H1 (cell line): ENCODE measurements around the gene FHIT. TPM values are rescaled to one million over a fixed set of nuclear protein-coding genes. Genes with fewer than 3 reads are reported as not detected.

Experiments used
- CTCF ChIA-PET: fragments of 300-600 bp; sonication (Branson Sonifier 250); formaldehyde crosslinking; loops from one replicate; lab custom pipeline; 2021; ENCODE audit not compliant: partially characterized antibody; lab: Charles Lee
- POLR2A ChIA-PET: fragments of 300-600 bp; sonication (Branson Sonifier 250); formaldehyde crosslinking; loops from one replicate; lab custom pipeline; 2021; ENCODE audit warnings: inconsistent platforms; ENCODE audit not compliant: partially characterized antibody; lab: Charles Lee
- DNase-seq, 2 experiments: peaks; one replicate each; pipeline versions ENCODE4 v3.0.0 to v3.0.0-alpha.2; 2010 to 2022; ENCODE audit warnings: low spot score in 2 of 2, low read depth in 1 of 2, mixed read lengths in 1 of 2
- FAIRE-seq: peaks from 2 replicates; lab custom pipeline; 2011; peaks lifted over from hg19 to GRCh38; lab: Jason Lieb, UNC
- H2AFZ ChIP-seq: 2 replicates; pipeline ENCODE4 v1.8.1; 2012; ENCODE audit warnings: low read length, inconsistent platforms
- H2AK5ac ChIP-seq: 2 replicates; pipeline ENCODE4 v1.6.1; 2013; ENCODE audit warnings: low read depth, low read length
- H2BK120ac ChIP-seq: replicated peaks from 2 replicates; pipeline ENCODE3; 2013; ENCODE audit warnings: low read depth, low read length, inconsistent platforms
- H2BK12ac ChIP-seq: 2 replicates; pipeline ENCODE4 v1.6.1; 2013; ENCODE audit warnings: low read depth, low read length
- H2BK15ac ChIP-seq: 2 replicates; pipeline ENCODE4 v1.6.1; 2013; ENCODE audit warnings: low read length
- H2BK20ac ChIP-seq: 2 replicates; pipeline ENCODE4 v1.6.1; 2013; ENCODE audit warnings: low read length
- H2BK5ac ChIP-seq: 2 replicates; pipeline ENCODE4 v1.6.1; 2013; ENCODE audit warnings: low read depth, low read length
- H3K14ac ChIP-seq: 2 replicates; pipeline ENCODE4 v1.6.1; 2013; ENCODE audit warnings: inconsistent platforms; ENCODE audit not compliant: insufficient read length
- H3K18ac ChIP-seq: 2 replicates; pipeline ENCODE4 v1.6.1; 2013; ENCODE audit warnings: low read length; ENCODE audit errors: extremely low read depth
- H3K23ac ChIP-seq: 2 replicates; pipeline ENCODE4 v1.6.1; 2013; ENCODE audit warnings: inconsistent platforms; ENCODE audit not compliant: insufficient read length
- H3K23me2 ChIP-seq: 2 replicates; pipeline ENCODE4 v1.6.1; 2013; ENCODE audit warnings: low read depth, low read length
- H3K27ac ChIP-seq: 2 replicates; pipeline ENCODE4 v1.6.1; 2011; ENCODE audit warnings: low read depth, low read length, inconsistent platforms
- H3K27me3 ChIP-seq, 4 experiments: replicated peaks in 1 of 4; 1 replicate in 1 of 4; 2 replicates in 3 of 4; pipeline versions ENCODE4 v1.6.1 to v1.8.1; 2011 to 2013; ENCODE audit warnings: low read length in 3 of 4, mild to moderate bottlenecking in 3 of 4, inconsistent platforms in 2 of 4, mixed read lengths in 2 of 4, moderate library complexity in 1 of 4; ENCODE audit not compliant: control insufficient read depth in 3 of 4, insufficient read depth in 3 of 4; ENCODE audit errors: extremely low read depth in 1 of 4
- H3K36me3 ChIP-seq, 4 experiments: 2 replicates each; pipeline versions ENCODE4 v1.6.1 to v1.8.1; 2011 to 2013; ENCODE audit warnings: mild to moderate bottlenecking in 4 of 4, low read length in 3 of 4, moderate library complexity in 2 of 4, control low read depth in 1 of 4, inconsistent platforms in 1 of 4; ENCODE audit not compliant: insufficient read depth in 4 of 4, control insufficient read depth in 2 of 4
- H3K4ac ChIP-seq: replicated peaks from 2 replicates; pipeline ENCODE3; 2013; ENCODE audit warnings: low read length, low read depth, mixed read lengths, inconsistent platforms; ENCODE audit not compliant: insufficient read length
- H3K4me1 ChIP-seq, 4 experiments: replicated peaks in 1 of 4; 1 replicate in 1 of 4; 2 replicates in 3 of 4; pipeline versions ENCODE4 v1.6.1 to v1.8.1; 2011 to 2013; ENCODE audit warnings: low read length in 3 of 4, inconsistent platforms in 2 of 4, mixed read lengths in 1 of 4; ENCODE audit not compliant: insufficient read depth in 4 of 4, control insufficient read depth in 3 of 4
- H3K4me2 ChIP-seq, 2 experiments: 2 replicates each; pipeline versions ENCODE4 v1.6.1 to v1.8.1; 2011 to 2013; ENCODE audit warnings: low read depth in 2 of 2, low read length in 2 of 2, control low read depth in 1 of 2, inconsistent platforms in 1 of 2, mild to moderate bottlenecking in 1 of 2; ENCODE audit not compliant: insufficient read depth in 1 of 2
- H3K4me3 ChIP-seq, 4 experiments: fragments of 200-600, 300-600 bp in 1 of 4; sonication (generic), shearing (Covaris generic), sonication (Bioruptor Twin) in 1 of 4; 2 replicates each; pipeline versions ENCODE4 v1.5.1 to v1.8.1; 2011 to 2016; ENCODE audit warnings: low read length in 4 of 4, low read depth in 3 of 4, control low read depth in 2 of 4, inconsistent platforms in 2 of 4, mild to moderate bottlenecking in 2 of 4, mixed read lengths in 1 of 4, moderate library complexity in 1 of 4; ENCODE audit not compliant: insufficient read depth in 2 of 4; ENCODE audit errors: extremely low read depth in 1 of 4
- H3K56ac ChIP-seq: replicated peaks from 2 replicates; pipeline ENCODE3; 2013; ENCODE audit warnings: low read depth, mild to moderate bottlenecking, mixed read lengths, low read length, inconsistent platforms; ENCODE audit not compliant: insufficient read length
- H3K79me1 ChIP-seq: 2 replicates; pipeline ENCODE4 v1.6.1; 2013; ENCODE audit warnings: low read depth, low read length, control low read depth
- H3K79me2 ChIP-seq, 2 experiments: 2 replicates each; pipeline versions ENCODE4 v1.6.1 to v1.8.1; 2012 to 2013; ENCODE audit warnings: low read length in 2 of 2, mild to moderate bottlenecking in 2 of 2, inconsistent platforms in 1 of 2; ENCODE audit not compliant: insufficient read depth in 2 of 2, control insufficient read depth in 1 of 2
- H3K9ac ChIP-seq, 4 experiments: replicated peaks in 1 of 4; 1 replicate in 1 of 4; 2 replicates in 3 of 4; pipeline versions ENCODE4 v1.6.1 to v1.8.1; 2011 to 2013; ENCODE audit warnings: low read depth in 3 of 4, low read length in 3 of 4, control low read depth in 2 of 4, mild to moderate bottlenecking in 2 of 4, moderate library complexity in 2 of 4, inconsistent platforms in 1 of 4; ENCODE audit errors: extremely low read depth in 1 of 4
- H3K9me3 ChIP-seq, 2 experiments: 2 replicates each; pipeline versions ENCODE4 v1.6.1 to v1.8.1; 2012 to 2013; ENCODE audit warnings: mild to moderate bottlenecking in 2 of 2, moderate library complexity in 2 of 2, control low read depth in 1 of 2, inconsistent platforms in 1 of 2, low read depth in 1 of 2, low read length in 1 of 2, mixed read lengths in 1 of 2; ENCODE audit not compliant: insufficient read depth in 2 of 2
- H4K20me1 ChIP-seq, 2 experiments: replicated peaks in 1 of 2; 2 replicates each; pipeline versions ENCODE3 to v1.8.1; 2011 to 2013; ENCODE audit warnings: inconsistent platforms in 2 of 2, low read length in 2 of 2, mild to moderate bottlenecking in 1 of 2; ENCODE audit not compliant: insufficient read depth in 2 of 2, control insufficient read depth in 1 of 2
- H4K5ac ChIP-seq: 2 replicates; pipeline ENCODE4 v1.6.1; 2013; ENCODE audit warnings: low read length, low read depth, mixed read lengths, inconsistent platforms; ENCODE audit not compliant: insufficient read length
- H4K8ac ChIP-seq: 2 replicates; pipeline ENCODE4 v1.8.0; 2013; ENCODE audit warnings: mild to moderate bottlenecking, moderate library complexity, low read length, inconsistent platforms; ENCODE audit not compliant: insufficient read depth; ENCODE audit errors: extremely low read depth
- H4K91ac ChIP-seq: replicated peaks from 2 replicates; pipeline ENCODE3; 2013; ENCODE audit warnings: low read length, mixed read lengths, inconsistent platforms; ENCODE audit not compliant: insufficient read length
- CTCF ChIP-seq, 3 experiments: IDR thresholded peaks; 1 replicate in 2 of 3; 2 replicates in 1 of 3; pipeline versions ENCODE4 v1.5.1 to v1.6.1; 2011; ENCODE audit warnings: low read length in 3 of 3, mild to moderate bottlenecking in 3 of 3, inconsistent platforms in 2 of 3, low read depth in 1 of 3, moderate library complexity in 1 of 3; ENCODE audit not compliant: insufficient read depth in 1 of 3; ENCODE audit errors: control extremely low read depth in 1 of 3
- WGBS, 2 experiments: shearing (Covaris generic) in 1 of 2; methylation state at CpG; one replicate each; pipeline versions ENCODE4 v1.1.6 to v1.1.7; 2013 to 2015; ENCODE audit warnings: low lambda C conversion rate in 2 of 2, mixed read lengths in 2 of 2, inconsistent platforms in 1 of 2, low coverage in 1 of 2, missing lambda C conversion rate in 1 of 2; ENCODE audit not compliant: insufficient replicate concordance in 2 of 2, insufficient coverage in 1 of 2, insufficient read length in 1 of 2; ENCODE audit errors: extremely low coverage in 1 of 2, missing lambda C conversion rate in 1 of 2; 5-methylcytosine and 5-hydroxymethylcytosine counted together
- polyA plus RNA-seq, 7 experiments: library from polyadenylated mRNA; depleted of rRNA in 3 of 7; stranded (reverse) in 5 of 7; unstranded in 2 of 7; fragments of >200 nt in 5 of 7; fragments of 200-250 nt in 2 of 7; gene quantifications; 1 replicate in 5 of 7; 2 replicates in 1 of 7; 4 replicates in 1 of 7; pipeline versions ENCODE4 v1.2.1 to v1.2.3, GENCODE V29; 2011 to 2013; ENCODE audit warnings: missing spikeins in 2 of 7, mixed read lengths in 2 of 7
- total RNA-seq: library from RNA; stranded (reverse); fragmentation: NEBNext Ultra II Directional; extraction: Animal tissue kit (Norgen Biotek cat#: 25700); gene quantifications from 2 replicates; pipeline ENCODE4 v1.2.1, GENCODE V29; 2021

The FHIT gene
- total and polyA plus RNA-seq, 2 of the 8 experiments (the other 6 are each of a cell fraction or from before 2014, with no cell fraction given), result 1.2 to 3.2 TPM

DNA sequence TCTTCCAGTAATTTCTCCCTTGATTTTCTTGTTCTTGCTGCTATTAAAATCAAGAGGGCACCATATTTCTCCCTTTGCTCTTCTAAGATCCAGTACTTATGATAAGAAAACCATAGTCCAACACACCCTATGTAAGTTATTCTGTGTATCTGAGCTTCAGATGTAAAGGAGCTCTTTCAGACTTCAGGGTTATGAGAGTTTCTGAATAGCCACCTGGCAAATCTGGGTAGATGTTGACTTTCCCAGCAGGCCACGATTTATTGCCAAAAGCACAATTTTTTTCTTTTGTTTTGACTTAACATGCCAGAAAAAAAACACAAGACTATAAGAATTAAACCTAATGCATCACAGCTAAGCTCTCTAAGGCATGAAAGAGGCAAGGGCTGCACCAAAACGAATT lies 1045.0 kb downstream of the FHIT start:
- Histone ChIP-seq H3K36me3 (no peaks in the 10 kb centered on the region), H2BK20ac (no peak overlapping the region), H3K9ac (no peak overlapping the region), H3K14ac (no peak overlapping the region), H3K27me3 (no peaks in the 10 kb centered on the region), H3K9me3 (no peaks in the 10 kb centered on the region), H3K4me2 (no peak overlapping the region), H2AK5ac (no peak overlapping the region), H3K23me2 (no peaks in the 10 kb centered on the region), H3K79me2 (no peaks in the 10 kb centered on the region), H4K20me1 (no peaks in the 10 kb centered on the region), H3K79me1 (no peaks in the 10 kb centered on the region), H2BK12ac (no peak overlapping the region), H3K23ac (no peak overlapping the region), H2AFZ (no peak overlapping the region), H4K5ac (no peak overlapping the region), H2BK5ac (no peak overlapping the region), H4K8ac (no peak overlapping the region), H3K4ac (no peak overlapping the region), H4K91ac (no peak overlapping the region), H3K56ac (no peak overlapping the region), H3K18ac (no peak overlapping the region), H3K27ac (no peak overlapping the region), H2BK15ac (no peak overlapping the region), H2BK120ac (no peak overlapping the region), H3K4me1 (no peaks in the 10 kb centered on the region), H3K4me3 (no peak overlapping the region)
- ChIA-PET CTCF (no interaction called here), POLR2A (no interaction called here)
- FAIRE-seq (no peak), DNase-seq (no peak)
- 81% methylated on average over 2 of the region's 2 CpGs; no CpG with 5 or more reads in 1 of the 2 experiments for WGBS, 2 experiments
- TF ChIP-seq CTCF (IDR thresholded peaks at IDR 0.05; ENCODE audit: control extremely low read depth in 1 of 3, insufficient read depth in 1 of 3, low read depth in 1 of 3, low read length in 3 of 3), result no peak
